Upper lobe of left lung (tissue), 4 donors: ENCODE data around the gene TBC1D32.

ENCODE experiments used
- CTCF ChIP-seq, 6 experiments: fragments of 450-650 bp in 4 of 6; fragments of 200-600 bp in 2 of 6; sonication (generic) in 2 of 6; IDR thresholded peaks; one replicate each; pipeline ENCODE4 v1.5.1; 2016 to 2019; ENCODE audit warnings: antibody characterized with exemption in 6 of 6
- POLR2A ChIP-seq, 4 donors: fragments of 450-650 bp; IDR thresholded peaks; one replicate each; pipeline ENCODE4 v1.5.1; 2016 to 2017; ENCODE audit warnings: antibody characterized with exemption in 4 of 4, mild to moderate bottlenecking in 2 of 4

GRCh38 chr6:121161886-121162285, 172.4 kb downstream of the TBC1D32 start:
- TF ChIP-seq POLR2A (IDR thresholded peaks at IDR 0.05) (no peak), CTCF (IDR thresholded peaks at IDR 0.05) (no peak)
